ENCODE measurements around the gene SELENOM. TPM values are rescaled to one million over a fixed set of nuclear protein-coding genes. Genes with fewer than 3 reads are reported as not detected.

The SELENOM gene
- total and polyA plus RNA-seq, 2 donors, result 113 to 1,134 TPM

GRCh38 chr22:31087744-31088215 lies 19.6 kb downstream of the SELENOM start:
- no peak overlapping the region for H3K27ac ChIP-seq (ENCODE audit: low read depth)
- no peak overlapping the region for H3K4me3 ChIP-seq (ENCODE audit: low read depth, low read length)
- DNase-seq (ENCODE audit: extremely low spot score), result no peak
- H3K4me1 ChIP-seq (ENCODE audit: insufficient read depth), result no peaks in the 10 kb centered on the region
- WGBS, result 73% methylated on average over 21 of the region's 21 CpGs
- H3K36me3 ChIP-seq (ENCODE audit: insufficient read depth), result no peaks in the 10 kb centered on the region

- no peak overlapping the region for H3K4me3 ChIP-seq (ENCODE audit: low read depth, low read length)
- no peaks in the 10 kb centered on the region for H3K4me1 ChIP-seq (ENCODE audit: insufficient read depth)
- no peak overlapping the region for H3K27ac ChIP-seq (ENCODE audit: low read depth)
- no peak for DNase-seq (ENCODE audit: extremely low spot score)
- H3K36me3 ChIP-seq (ENCODE audit: insufficient read depth), result no peaks in the 10 kb centered on the region
- 44% methylated on average over 8 of the region's 8 CpGs for WGBS
Observed at GRCh38 chr22:31086703-31087330, 20.6 kb downstream of the SELENOM start.

- Histone ChIP-seq H3K36me3 (ENCODE audit: insufficient read depth) (no peaks in the 10 kb centered on the region), H3K4me1 (ENCODE audit: insufficient read depth) (no peaks in the 10 kb centered on the region), H3K27ac (ENCODE audit: low read depth) (no peak overlapping the region), H3K4me3 (ENCODE audit: low read depth, low read length) (no peak overlapping the region)
- no peak for DNase-seq (ENCODE audit: extremely low spot score)
- WGBS, result 59% methylated on average over 3 of the region's 3 CpGs
Observed at GRCh38 chr22:31085928-31086327, 21.4 kb downstream of the SELENOM start.

GRCh38 chr22:31085493-31085824 lies 21.9 kb downstream of the SELENOM start:
- Histone ChIP-seq H3K27ac (ENCODE audit: low read depth) (peak overlapping the region; percentile 83), H3K4me3 (ENCODE audit: low read depth, low read length) (peak overlapping the region; percentile 49), H3K4me1 (ENCODE audit: insufficient read depth) (no peaks in the 10 kb centered on the region), H3K36me3 (ENCODE audit: insufficient read depth) (no peaks in the 10 kb centered on the region)
- no peak for DNase-seq (ENCODE audit: extremely low spot score)
- 10% methylated on average over 13 of the region's 13 CpGs for WGBS

- DNase-seq (ENCODE audit: extremely low spot score), result no peak
- WGBS, result under 1% methylated on average over 69 of the region's 69 CpGs
- H3K27ac ChIP-seq (ENCODE audit: low read depth), result peak overlapping the region; percentile 83
- H3K36me3 ChIP-seq (ENCODE audit: insufficient read depth), result no peaks in the 10 kb centered on the region
- H3K4me3 ChIP-seq (ENCODE audit: low read depth, low read length), result peak overlapping the region; percentile 49
- no peaks in the 10 kb centered on the region for H3K4me1 ChIP-seq (ENCODE audit: insufficient read depth)
Observed at GRCh38 chr22:31084811-31085492, 22.4 kb downstream of the SELENOM start.

- peak overlapping the region; percentile 49 for H3K4me3 ChIP-seq (ENCODE audit: low read depth, low read length)
- DNase-seq (ENCODE audit: extremely low spot score), result no peak
- 11% methylated on average over 18 of the region's 18 CpGs for whole genome bisulfite sequencing
- no peaks in the 10 kb centered on the region for H3K36me3 ChIP-seq (ENCODE audit: insufficient read depth)
- peak overlapping the region; percentile 38 for H3K27ac ChIP-seq (ENCODE audit: low read depth)
- H3K4me1 ChIP-seq (ENCODE audit: insufficient read depth), result no peaks in the 10 kb centered on the region
Observed at GRCh38 chr22:31083923-31084810, 23.2 kb downstream of the SELENOM start.

- Histone ChIP-seq H3K36me3 (ENCODE audit: insufficient read depth) (no peaks in the 10 kb centered on the region), H3K4me3 (ENCODE audit: low read depth, low read length) (peak overlapping the region; percentile 70), H3K4me1 (ENCODE audit: insufficient read depth) (no peaks in the 10 kb centered on the region), H3K27ac (ENCODE audit: low read depth) (no peak overlapping the region)
- DNase-seq (ENCODE audit: extremely low spot score), result no peak
- 33% methylated on average over 3 of the region's 3 CpGs for WGBS
Observed at GRCh38 chr22:31083377-31083768, 24.0 kb downstream of the SELENOM start.

GRCh38 chr22:31082606-31083376 lies 24.6 kb downstream of the SELENOM start:
- H3K36me3 ChIP-seq (ENCODE audit: insufficient read depth), result no peaks in the 10 kb centered on the region
- 27% methylated on average over 11 of the region's 11 CpGs for WGBS
- no peaks in the 10 kb centered on the region for H3K4me1 ChIP-seq (ENCODE audit: insufficient read depth)
- peak overlapping the region; percentile 61 for H3K27ac ChIP-seq (ENCODE audit: low read depth)
- H3K4me3 ChIP-seq (ENCODE audit: low read depth, low read length), result peak overlapping the region; percentile 70
- no peak for DNase-seq (ENCODE audit: extremely low spot score)

- H3K27ac ChIP-seq (ENCODE audit: low read depth), result peak overlapping the region; percentile 86
- H3K4me3 ChIP-seq (ENCODE audit: low read depth, low read length), result peak overlapping the region; percentile 70
- H3K4me1 ChIP-seq (ENCODE audit: insufficient read depth), result no peaks in the 10 kb centered on the region
- 15% methylated on average over 6 of the region's 6 CpGs for WGBS
- no peak for DNase-seq (ENCODE audit: extremely low spot score)
- no peaks in the 10 kb centered on the region for H3K36me3 ChIP-seq (ENCODE audit: insufficient read depth)
Observed at GRCh38 chr22:31081963-31082605, 25.3 kb downstream of the SELENOM start.

- no peaks in the 10 kb centered on the region for H3K4me1 ChIP-seq (ENCODE audit: insufficient read depth)
- H3K27ac ChIP-seq (ENCODE audit: low read depth), result peak within 1 kb of the TSS; percentile 86
- under 1% methylated on average over 63 of the region's 63 CpGs for whole genome bisulfite sequencing
- peak; percentile 91 for DNase-seq (ENCODE audit: extremely low spot score)
- peak within 1 kb of the TSS; percentile 70 for H3K4me3 ChIP-seq (ENCODE audit: low read depth, low read length)
- no peaks in the 10 kb centered on the region for H3K36me3 ChIP-seq (ENCODE audit: insufficient read depth)
Observed at GRCh38 chr22:31080848-31081649, 26.3 kb downstream of the SELENOM start, which contains the start of gene SMTN. Gene SMTN (plus strand): TSS chr22:31081318. CDS start chr22:31083259, 1,941 bp downstream.

- DNase-seq (ENCODE audit: extremely low spot score), result no peak
- H3K4me1 ChIP-seq (ENCODE audit: insufficient read depth), result no peaks in the 10 kb centered on the region
- H3K4me3 ChIP-seq (ENCODE audit: low read depth, low read length), result peak overlapping the region; percentile 70
- no peaks in the 10 kb centered on the region for H3K36me3 ChIP-seq (ENCODE audit: insufficient read depth)
- WGBS, result 30% methylated on average over 5 of the region's 5 CpGs
- peak overlapping the region; percentile 68 for H3K27ac ChIP-seq (ENCODE audit: low read depth)
Observed at GRCh38 chr22:31080164-31080847, 27.1 kb downstream of the SELENOM start.
